Activated CD8-positive, alpha-beta memory T cell treated with anti-CD3 and anti-CD28 coated beads for 48 hours (primary cell): ENCODE results near the gene GASK1A.

Experiments
- DNase-seq, 3 experiments: peaks; one replicate each; pipeline ENCODE4 v3.0.0-alpha.2; 2020; ENCODE audit warnings: low read depth in 2 of 3, low spot score in 2 of 3

GASK1A gene

GRCh38 chr3:42982645-42983412 lies 3.7 kb downstream of the GASK1A start:
- DNase-seq = no peak

GRCh38 chr3:42983927-42984326 lies 4.8 kb downstream of the GASK1A start:
- no peak for DNase-seq

- DNase-seq = no peak
These were observed 5.6 kb downstream of the GASK1A start for GRCh38 chr3:42984701-42985100.

- no peak for DNase-seq
These were observed 9.0 kb downstream of the GASK1A start for GRCh38 chr3:42988097-42988496.

- no peak for DNase-seq
These were observed 9.5 kb downstream of the GASK1A start for GRCh38 chr3:42988566-42988965.

- no peak for DNase-seq
These were observed 12.5 kb downstream of the GASK1A start for GRCh38 chr3:42991341-42992315.

GRCh38 chr3:42994595-42994994 lies 15.5 kb downstream of the GASK1A start:
- DNase-seq = no peak

GRCh38 chr3:42996021-42996420 lies 16.9 kb downstream of the GASK1A start:
- DNase-seq = no peak

- no peak for DNase-seq
These were observed 17.5 kb downstream of the GASK1A start for GRCh38 chr3:42996633-42997075.

- DNase-seq = no peak
These were observed 20.1 kb downstream of the GASK1A start for GRCh38 chr3:42999212-42999611.

GRCh38 chr3:42999632-43000031 lies 20.5 kb downstream of the GASK1A start:
- DNase-seq = no peak

GRCh38 chr3:43000387-43000786 lies 21.3 kb downstream of the GASK1A start:
- DNase-seq = no peak

GRCh38 chr3:43001094-43001553 lies 22.0 kb downstream of the GASK1A start:
- no peak for DNase-seq

- no peak for DNase-seq
These were observed 22.5 kb downstream of the GASK1A start for GRCh38 chr3:43001556-43002121.

- no peak for DNase-seq
These were observed 25.2 kb downstream of the GASK1A start for GRCh38 chr3:43004282-43004681.

- DNase-seq = no peak
These were observed 26.1 kb downstream of the GASK1A start for GRCh38 chr3:43005253-43005652.

GRCh38 chr3:43005981-43006380 lies 26.9 kb downstream of the GASK1A start:
- DNase-seq = no peak

GRCh38 chr3:43006825-43007224 lies 27.7 kb downstream of the GASK1A start:
- no peak for DNase-seq

GRCh38 chr3:43009547-43009946 lies 30.4 kb downstream of the GASK1A start:
- no peak for DNase-seq

GRCh38 chr3:43010638-43011037 lies 31.5 kb downstream of the GASK1A start:
- DNase-seq = no peak

- no peak for DNase-seq
These were observed 32.5 kb downstream of the GASK1A start for GRCh38 chr3:43011638-43012037.

GRCh38 chr3:43012174-43012573 lies 33.1 kb downstream of the GASK1A start:
- DNase-seq = no peak
